HepG2 (cell line): ENCODE results near the gene GRIK2.

ENCODE experiments used
- ARNTL ChIP-seq: sonication (generic); formaldehyde crosslinking; IDR thresholded peaks from 2 replicates; pipeline ENCODE4 v1.4.0; 2020; ENCODE audit warnings: mild to moderate bottlenecking, missing genetic modification reagents
- POLR2A ChIP-seq, 2 experiments: IDR thresholded peaks; 2 replicates each; pipeline ENCODE4 v1.6.1; 2011; ENCODE audit warnings: low read depth in 2 of 2, low read length in 2 of 2, mild to moderate bottlenecking in 1 of 2, moderate library complexity in 1 of 2; ENCODE audit not compliant: insufficient read depth in 1 of 2
- SMC3 ChIP-seq: IDR thresholded peaks from 2 replicates; pipeline ENCODE4 v1.6.1; 2011; ENCODE audit warnings: low read length, improper control_type of control experiment
- TARDBP ChIP-seq: sonication (generic); formaldehyde crosslinking; IDR thresholded peaks from 2 replicates; pipeline ENCODE4 v1.8.0; 2022; ENCODE audit warnings: mild to moderate bottlenecking, missing genetic modification reagents
- TOPORS ChIP-seq: sonication (generic); formaldehyde crosslinking; IDR thresholded peaks from 2 replicates; pipeline ENCODE4 v1.8.0; 2023; ENCODE audit warnings: mild to moderate bottlenecking, missing genetic modification reagents
- ZNF530 ChIP-seq: sonication (generic); formaldehyde crosslinking; IDR thresholded peaks from 2 replicates; pipeline ENCODE4 v1.5.0; 2020; ENCODE audit warnings: low read depth, mild to moderate bottlenecking, missing genetic modification reagents

DNA sequence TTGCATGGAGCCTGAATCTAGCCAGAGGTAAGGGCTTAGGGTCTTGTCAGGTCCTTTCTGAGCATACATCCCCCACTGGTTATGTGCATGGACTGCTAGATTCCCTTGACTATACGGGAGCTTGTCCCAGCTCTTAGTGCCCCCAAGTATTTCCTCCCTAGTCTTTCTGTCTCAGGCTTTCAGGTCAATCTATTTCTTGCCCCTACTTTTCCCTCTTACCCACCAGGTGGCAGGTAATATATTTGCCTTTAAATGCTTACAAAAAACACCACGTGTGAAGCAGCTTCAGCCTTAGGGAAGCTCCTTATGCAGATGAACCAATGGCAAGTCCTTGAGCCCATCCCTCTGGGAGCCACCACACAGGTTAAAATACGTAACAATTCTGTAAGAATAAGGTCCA lies 454.2 kb downstream of the GRIK2 start:
- TF ChIP-seq POLR2A (IDR thresholded peaks at IDR 0.05; ENCODE audit: insufficient read depth in 1 of 2, low read depth in 2 of 2, low read length in 2 of 2) (no peak), TARDBP (no peak), SMC3 (no peak), ARNTL (CRISPR knock-in tag) (no peak), TOPORS (no peak), ZNF530 (CRISPR knock-in tag) (no peak)
